GM23338 (cell line): Measurements from ENCODE around the gene TNFRSF8. TPM values are rescaled to one million over a fixed set of nuclear protein-coding genes. Genes with fewer than 3 reads are reported as not detected.

Source experiments
- ATAC-seq: fragments of 200-7000 bp; cut with Tn5 transposase; 3 replicates; pipeline ENCODE4 v1.9.1; 2020
- DNase-seq: peaks from one replicate; pipeline ENCODE4 v3.0.0-alpha.2; 2015; ENCODE audit warnings: low spot score
- H2AFZ ChIP-seq: fragments of 200-600 bp; sonication (generic); 2 replicates; pipeline ENCODE4 v1.8.0; 2016; ENCODE audit warnings: antibody characterized with exemption, mild to moderate bottlenecking, moderate library complexity
- H3F3A ChIP-seq: fragments of 200-600 bp; sonication (generic); replicated peaks from 2 replicates; pipeline ENCODE4 v1.8.0; 2017; ENCODE audit warnings: antibody characterized with exemption, mixed run types, low read depth
- H3K27ac ChIP-seq: fragments of 200-600 bp; sonication (generic); 2 replicates; pipeline ENCODE4 v1.6.1; 2016; ENCODE audit warnings: low read depth
- H3K27me3 ChIP-seq: fragments of 200-600 bp; sonication (generic); 2 replicates; pipeline ENCODE4 v1.8.0; 2016; ENCODE audit warnings: mild to moderate bottlenecking, mixed run types, moderate library complexity; ENCODE audit not compliant: insufficient read depth
- H3K36me3 ChIP-seq: fragments of 200-600 bp; sonication (generic); 2 replicates; pipeline ENCODE4 v1.8.0; 2016; ENCODE audit warnings: mild to moderate bottlenecking; ENCODE audit not compliant: insufficient read depth
- H3K4me1 ChIP-seq: fragments of 200-600 bp; sonication (generic); 2 replicates; pipeline ENCODE4 v1.8.0; 2016; ENCODE audit warnings: mild to moderate bottlenecking, moderate library complexity; ENCODE audit not compliant: insufficient read depth
- H3K4me2 ChIP-seq: fragments of 200-600 bp; sonication (generic); 2 replicates; pipeline ENCODE4 v1.7.1; 2017; ENCODE audit warnings: mixed run types
- H3K4me3 ChIP-seq: fragments of 200-600 bp; sonication (generic); 2 replicates; pipeline ENCODE4 v1.6.1; 2016; ENCODE audit warnings: mixed run types
- H3K79me2 ChIP-seq: fragments of 200-600 bp; sonication (generic); replicated peaks from 2 replicates; pipeline ENCODE4 v1.8.0; 2017; ENCODE audit warnings: mild to moderate bottlenecking; ENCODE audit not compliant: insufficient read depth
- H3K9me2 ChIP-seq: fragments of 200-600 bp; sonication (generic); 2 replicates; pipeline ENCODE4 v1.8.0; 2017; ENCODE audit not compliant: insufficient read depth
- H4K20me1 ChIP-seq: fragments of 200-600 bp; sonication (generic); replicated peaks from 2 replicates; pipeline ENCODE4 v1.8.0; 2017; ENCODE audit warnings: mild to moderate bottlenecking; ENCODE audit not compliant: insufficient read depth
- H3K27ac Mint-ChIP-seq: 2 replicates; pipeline ENCODE4 v1.8.0; 2020; ENCODE audit warnings: inconsistent platforms, mild to moderate bottlenecking, moderate library complexity, mixed read lengths
- H3K27me3 Mint-ChIP-seq: 3 replicates; pipeline ENCODE4 v1.8.0; 2022; ENCODE audit warnings: low read depth, mild to moderate bottlenecking, moderate library complexity, mixed read lengths, inconsistent platforms; ENCODE audit not compliant: insufficient read depth, poor library complexity
- H3K36me3 Mint-ChIP-seq: 3 replicates; pipeline ENCODE4 v1.8.0; 2021; ENCODE audit warnings: low read depth, mild to moderate bottlenecking, inconsistent platforms, moderate library complexity, mixed read lengths
- H3K4me1 Mint-ChIP-seq: 3 replicates; pipeline ENCODE4 v1.8.0; 2020; ENCODE audit warnings: mild to moderate bottlenecking, inconsistent platforms, mixed read lengths
- H3K4me3 Mint-ChIP-seq: 3 replicates; pipeline ENCODE4 v1.8.0; 2021; ENCODE audit warnings: moderate library complexity, mild to moderate bottlenecking, inconsistent platforms, mixed read lengths
- H3K9me3 Mint-ChIP-seq: 3 replicates; pipeline ENCODE4 v1.8.0; 2020; ENCODE audit warnings: moderate library complexity, mild to moderate bottlenecking, inconsistent platforms, mixed read lengths
- CREB1 ChIP-seq: fragments of 250-450 bp; sonication (Bioruptor Pico); IDR thresholded peaks from 2 replicates; pipeline ENCODE4 v1.5.0; 2020; ENCODE audit warnings: low read depth, mild to moderate bottlenecking, moderate library complexity
- CTCF ChIP-seq, 2 experiments: fragments of 200-600 bp in 1 of 2; sonication (generic) in 1 of 2; conservative IDR thresholded peaks; 2 replicates each; pipeline versions ENCODE4 v1.5.1 to v1.6.1; 2016 to 2017; ENCODE audit warnings: antibody characterized with exemption in 2 of 2, low read depth in 2 of 2, mild to moderate bottlenecking in 2 of 2, moderate library complexity in 1 of 2
- ETS1 ChIP-seq: IDR thresholded peaks from 2 replicates; pipeline ENCODE4 v1.6.1; 2016; ENCODE audit warnings: antibody characterized with exemption
- EZH2 ChIP-seq: fragments of 200-600 bp; sonication (generic); IDR thresholded peaks from one replicate; pipeline ENCODE4 v1.8.0; 2017; ENCODE audit warnings: antibody characterized with exemption, mild to moderate bottlenecking, low read depth; ENCODE audit not compliant: unreplicated experiment
- JUNB ChIP-seq: IDR thresholded peaks from one replicate; pipeline ENCODE4 v1.6.1; 2016; ENCODE audit warnings: antibody characterized with exemption; ENCODE audit not compliant: unreplicated experiment
- NANOG ChIP-seq: IDR thresholded peaks from 2 replicates; pipeline ENCODE4 v1.6.1; 2016; ENCODE audit warnings: antibody characterized with exemption, borderline replicate concordance
- REST ChIP-seq: IDR thresholded peaks from one replicate; pipeline ENCODE4 v1.6.1; 2018; ENCODE audit warnings: antibody characterized with exemption; ENCODE audit not compliant: unreplicated experiment
- STAT1 ChIP-seq: IDR thresholded peaks from one replicate; pipeline ENCODE4 v1.6.1; 2016; ENCODE audit warnings: antibody characterized with exemption; ENCODE audit not compliant: unreplicated experiment
- ZNF114 ChIP-seq: fragments of 250-450 bp; sonication (Bioruptor Pico); IDR thresholded peaks from 2 replicates; pipeline ENCODE4 v1.5.0; 2020; ENCODE audit warnings: mild to moderate bottlenecking, moderate library complexity
- ZNF331 ChIP-seq: fragments of 250-450 bp; sonication (Bioruptor Pico); IDR thresholded peaks from 2 replicates; pipeline ENCODE4 v1.5.0; 2020; ENCODE audit warnings: low read depth, mild to moderate bottlenecking, moderate library complexity
- ZNF462 ChIP-seq: fragments of 250-450 bp; sonication (Bioruptor Pico); IDR thresholded peaks from 2 replicates; pipeline ENCODE4 v1.5.0; 2020; ENCODE audit warnings: mild to moderate bottlenecking, moderate library complexity
- polyA plus RNA-seq: library from polyadenylated mRNA; unstranded; fragments of >200 nt; fragmentation: Nextera tagmentation; extraction: Ambion mirVana; gene quantifications from 2 replicates; pipeline ENCODE4 v1.2.1, GENCODE V29; 2016
- total RNA-seq: library from RNA; depleted of rRNA; stranded (reverse); fragments of >200 nt; shearing (Covaris generic); gene quantifications from 2 replicates; pipeline ENCODE4 v1.2.3, GENCODE V29; 2014

The TNFRSF8 gene
- total and polyA plus RNA-seq, 2 experiments from 2014 or later, result 11.7 to 28.2 TPM

- Mint-ChIP-seq H3K36me3 (no peaks in the 10 kb centered on the region), H3K27me3 (peaks cover 14% of the 10 kb centered on the region), H3K4me3 (no peak overlapping the region), H3K27ac (no peak overlapping the region), H3K9me3 (no peaks in the 10 kb centered on the region), H3K4me1 (peaks cover 22% of the 10 kb centered on the region)
- no peaks in the 10 kb centered on the region for H3F3A ChIP-seq
- H3K79me2 ChIP-seq, result no peaks in the 10 kb centered on the region
- H4K20me1 ChIP-seq, result no peaks in the 10 kb centered on the region
- DNase-seq (no peak), ATAC-seq (peak; percentile 43)
- no peak overlapping the region for H3K4me3 ChIP-seq
- H3K9me2 ChIP-seq, result no peaks in the 10 kb centered on the region
- H3K27ac ChIP-seq, result no peak overlapping the region
- H3K4me1 ChIP-seq, result peaks cover 9% of the 10 kb centered on the region; the same call in 1 of the 2 replicates
- no peak overlapping the region for H2AFZ ChIP-seq
- no peaks in the 10 kb centered on the region for H3K27me3 ChIP-seq
- H3K4me2 ChIP-seq, result no peak overlapping the region
- no peaks in the 10 kb centered on the region for H3K36me3 ChIP-seq
- TF ChIP-seq ETS1 (no peak), ZNF114 (CRISPR knock-in tag) (no peak), EZH2 (no peak), ZNF331 (no peak), REST (no peak), NANOG (no peak), JUNB (no peak), STAT1 (no peak), CTCF (conservative IDR thresholded peaks at IDR 0.05; ENCODE audit: low read depth in 2 of 2) (no peak), CREB1 (CRISPR knock-in tag) (no peak), ZNF462 (CRISPR knock-in tag) (no peak)
These were observed 114.3 kb downstream of the TNFRSF8 start for GRCh38 chr1:12177156-12177998.
